ENCODE data around the gene SRD5A2.

The SRD5A2 gene

GRCh38 chr2:31525876-31526275 is 54.9 kb downstream of the SRD5A2 start:
- Histone ChIP-seq H3K27me3 (replicated peaks; ENCODE audit: control insufficient read depth, insufficient read depth, low read length) (no peaks in the 10 kb centered on the region; the same call in 1 of the 2 replicates), H3K4me3 (replicated peaks; ENCODE audit: low read depth, low read length) (no peak overlapping the region), H3K36me3 (ENCODE audit: control insufficient read depth, insufficient read depth, low read length) (no peaks in the 10 kb centered on the region)
- DNase-seq (ENCODE audit: extremely low read depth, insufficient read length), result no peak
- TF ChIP-seq CTCF (IDR thresholded peaks at IDR 0.05; ENCODE audit: insufficient read depth, low read length, poor library complexity, severe bottlenecking), result no peak

GRCh38 chr2:31524592-31524991 is 56.1 kb downstream of the SRD5A2 start:
- Histone ChIP-seq H3K4me3 (replicated peaks; ENCODE audit: low read depth, low read length) (no peak overlapping the region), H3K36me3 (ENCODE audit: control insufficient read depth, insufficient read depth, low read length) (no peaks in the 10 kb centered on the region), H3K27me3 (replicated peaks; ENCODE audit: control insufficient read depth, insufficient read depth, low read length) (no peaks in the 10 kb centered on the region; the same call in 1 of the 2 replicates)
- DNase-seq (ENCODE audit: extremely low read depth, insufficient read length), result no peak
- TF ChIP-seq CTCF (IDR thresholded peaks at IDR 0.05; ENCODE audit: insufficient read depth, low read length, poor library complexity, severe bottlenecking), result no peak

GRCh38 chr2:31523871-31524492 is 56.8 kb downstream of the SRD5A2 start:
- no peaks in the 10 kb centered on the region for H3K36me3 ChIP-seq (ENCODE audit: control insufficient read depth, insufficient read depth, low read length)
- H3K27me3 ChIP-seq (replicated peaks; ENCODE audit: control insufficient read depth, insufficient read depth, low read length), result no peaks in the 10 kb centered on the region
- no peak overlapping the region for H3K4me3 ChIP-seq (replicated peaks; ENCODE audit: low read depth, low read length)
- TF ChIP-seq CTCF (IDR thresholded peaks at IDR 0.05; ENCODE audit: insufficient read depth, low read length, poor library complexity, severe bottlenecking), result peak; percentile 70
- DNase-seq (ENCODE audit: extremely low read depth, insufficient read length), result peak; percentile 9

- Histone ChIP-seq H3K36me3 (ENCODE audit: control insufficient read depth, insufficient read depth, low read length) (no peaks in the 10 kb centered on the region), H3K4me3 (replicated peaks; ENCODE audit: low read depth, low read length) (no peak overlapping the region), H3K27me3 (replicated peaks; ENCODE audit: control insufficient read depth, insufficient read depth, low read length) (no peaks in the 10 kb centered on the region)
- DNase-seq (ENCODE audit: extremely low read depth, insufficient read length), result no peak
- no peak for TF ChIP-seq CTCF (IDR thresholded peaks at IDR 0.05; ENCODE audit: insufficient read depth, low read length, poor library complexity, severe bottlenecking)
Observed at GRCh38 chr2:31522786-31523185, 58.0 kb downstream of the SRD5A2 start.

- no peak for TF ChIP-seq CTCF (IDR thresholded peaks at IDR 0.05; ENCODE audit: insufficient read depth, low read length, poor library complexity, severe bottlenecking)
- DNase-seq (ENCODE audit: extremely low read depth, insufficient read length), result no peak
- Histone ChIP-seq H3K27me3 (replicated peaks; ENCODE audit: control insufficient read depth, insufficient read depth, low read length) (no peaks in the 10 kb centered on the region), H3K4me3 (replicated peaks; ENCODE audit: low read depth, low read length) (no peak overlapping the region), H3K36me3 (ENCODE audit: control insufficient read depth, insufficient read depth, low read length) (no peaks in the 10 kb centered on the region)
Observed at GRCh38 chr2:31517442-31518203, 63.1 kb downstream of the SRD5A2 start.

Measured in GM06990 (cell line).